Measurements from ENCODE around the gene DRAXIN.

- TF ChIP-seq CTCF (IDR thresholded peaks at IDR 0.05; ENCODE audit: borderline replicate concordance, extremely low read depth, low read length, poor library complexity, severe bottlenecking) (no peak), EZH2 (IDR thresholded peaks at IDR 0.05; ENCODE audit: borderline replicate concordance, low read depth, low read length, severe bottlenecking) (no peak)
Observed at GRCh38 chr1:11645270-11645669, 46.2 kb upstream of the DRAXIN start.
